ENCODE data around the gene C11orf54. TPM values are rescaled to one million over a fixed set of nuclear protein-coding genes. Genes with fewer than 3 reads are reported as not detected.
A peak's percentile ranks its signal among the peaks of the same experiment; 100 is the strongest.

C11orf54 gene
- total RNA-seq, 4 donors from 2014 or later: 33.3 to 71.0 (median 42.0) TPM

DNA sequence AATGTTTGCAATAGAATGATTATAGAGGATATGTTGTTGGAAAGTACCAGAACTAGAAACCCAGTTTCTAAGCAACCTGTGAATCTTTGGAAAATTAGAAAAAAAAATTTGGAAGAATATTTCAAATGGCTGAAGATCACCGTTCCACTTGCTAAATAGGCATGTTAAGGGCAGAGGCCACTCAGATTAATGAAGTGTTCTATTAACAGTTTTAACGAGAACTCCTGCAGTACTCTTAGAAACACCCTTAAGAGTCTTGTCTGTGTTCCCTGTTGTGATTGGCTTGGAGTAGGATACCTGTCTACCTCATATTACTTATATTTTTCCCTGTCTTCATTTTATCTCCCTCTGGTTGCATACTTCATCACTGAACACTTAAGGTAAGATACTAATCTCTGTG lies 4.6 kb downstream of the C11orf54 start:
- peaks cover 0 to 4% of the 10 kb centered on the region in 2 donors for H3K36me3 ChIP-seq

DNA sequence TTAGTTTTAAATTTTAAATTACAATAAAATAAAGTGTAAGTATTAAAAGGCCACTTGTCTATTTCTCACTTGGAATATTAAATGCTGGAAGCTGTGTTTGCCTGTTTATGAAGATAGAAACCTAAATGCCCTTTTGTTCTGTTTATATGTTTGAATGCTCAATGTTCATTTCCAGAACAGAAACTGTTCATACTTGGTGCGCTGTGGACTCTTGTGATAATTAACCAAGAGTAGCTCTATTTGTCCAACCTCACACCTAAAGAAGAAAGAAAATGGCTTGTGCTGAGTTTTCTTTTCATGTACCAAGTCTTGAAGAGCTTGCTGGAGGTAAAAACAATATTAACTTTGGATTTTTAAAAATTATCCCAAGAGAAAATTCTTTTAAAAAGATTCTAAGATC lies 5.7 kb downstream of the C11orf54 start:
- in situ Hi-C loops (cut with MboI; ENCODE audit: low sequenced_read_pairs in 4 of 4) (loop anchor here in 1 of 4 donors (25.0 kb wide), 1 partner anchor 740 kb away; the partner anchor contains the start of genes ANKRD49 and MRE11), intact Hi-C loops (cut with DNase I; ENCODE audit: low total_unique reads) (loop anchor here (10.0 kb wide), 1 partner anchor 222 kb away; no protein-coding TSS in a partner anchor)
- H3K27ac ChIP-seq: no peak overlapping the region
- no peak overlapping the region for H3K4me3 ChIP-seq
- no peak for ATAC-seq
- TF ChIP-seq, protein P1, sequence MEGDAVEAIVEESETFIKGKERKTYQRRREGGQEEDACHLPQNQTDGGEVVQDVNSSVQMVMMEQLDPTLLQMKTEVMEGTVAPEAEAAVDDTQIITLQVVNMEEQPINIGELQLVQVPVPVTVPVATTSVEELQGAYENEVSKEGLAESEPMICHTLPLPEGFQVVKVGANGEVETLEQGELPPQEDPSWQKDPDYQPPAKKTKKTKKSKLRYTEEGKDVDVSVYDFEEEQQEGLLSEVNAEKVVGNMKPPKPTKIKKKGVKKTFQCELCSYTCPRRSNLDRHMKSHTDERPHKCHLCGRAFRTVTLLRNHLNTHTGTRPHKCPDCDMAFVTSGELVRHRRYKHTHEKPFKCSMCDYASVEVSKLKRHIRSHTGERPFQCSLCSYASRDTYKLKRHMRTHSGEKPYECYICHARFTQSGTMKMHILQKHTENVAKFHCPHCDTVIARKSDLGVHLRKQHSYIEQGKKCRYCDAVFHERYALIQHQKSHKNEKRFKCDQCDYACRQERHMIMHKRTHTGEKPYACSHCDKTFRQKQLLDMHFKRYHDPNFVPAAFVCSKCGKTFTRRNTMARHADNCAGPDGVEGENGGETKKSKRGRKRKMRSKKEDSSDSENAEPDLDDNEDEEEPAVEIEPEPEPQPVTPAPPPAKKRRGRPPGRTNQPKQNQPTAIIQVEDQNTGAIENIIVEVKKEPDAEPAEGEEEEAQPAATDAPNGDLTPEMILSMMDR (IDR thresholded peaks at IDR 0.05 in 4 of 5, conservative IDR thresholded peaks at IDR 0.05 in 1 of 5): no peak
- no peak for TF ChIP-seq POLR2A (IDR thresholded peaks at IDR 0.05)
- H3K4me1 ChIP-seq: peaks cover 22 to 28% of the 10 kb centered on the region in 2 donors
- H3K36me3 ChIP-seq: peaks cover 0 to 4% of the 10 kb centered on the region in 2 donors
- H3K9me3 ChIP-seq: no peaks in the 10 kb centered on the region
- DNase-seq: no peak
- H3K27me3 ChIP-seq: no peaks in the 10 kb centered on the region

More for the DNA sequence above, 4.6 kb downstream of the C11orf54 start:
- Histone ChIP-seq H3K4me3 (no peak overlapping the region), H3K4me1 (peaks cover 22 to 28% of the 10 kb centered on the region in 2 donors), H3K27ac (peak overlapping the region in 3 of 4 donors; percentile 91 to 99 (median 95)), H3K9me3 (no peaks in the 10 kb centered on the region), H3K27me3 (no peaks in the 10 kb centered on the region)
- no peak for TF ChIP-seq POLR2A (IDR thresholded peaks at IDR 0.05)
- TF ChIP-seq, protein P1 (IDR thresholded peaks at IDR 0.05 in 4 of 5, conservative IDR thresholded peaks at IDR 0.05 in 1 of 5): no peak
- in situ Hi-C loops (cut with MboI; ENCODE audit: low sequenced_read_pairs in 4 of 4) (loop anchor here in 1 of 4 donors (25.0 kb wide), 1 partner anchor 741 kb away; the partner anchor contains the start of genes ANKRD49 and MRE11), intact Hi-C loops (cut with DNase I; ENCODE audit: low total_unique reads) (loop anchor here (10.0 kb wide), 1 partner anchor 221 kb away; no protein-coding TSS in a partner anchor)
- DNase-seq (no peak), ATAC-seq (no peak)

DNA sequence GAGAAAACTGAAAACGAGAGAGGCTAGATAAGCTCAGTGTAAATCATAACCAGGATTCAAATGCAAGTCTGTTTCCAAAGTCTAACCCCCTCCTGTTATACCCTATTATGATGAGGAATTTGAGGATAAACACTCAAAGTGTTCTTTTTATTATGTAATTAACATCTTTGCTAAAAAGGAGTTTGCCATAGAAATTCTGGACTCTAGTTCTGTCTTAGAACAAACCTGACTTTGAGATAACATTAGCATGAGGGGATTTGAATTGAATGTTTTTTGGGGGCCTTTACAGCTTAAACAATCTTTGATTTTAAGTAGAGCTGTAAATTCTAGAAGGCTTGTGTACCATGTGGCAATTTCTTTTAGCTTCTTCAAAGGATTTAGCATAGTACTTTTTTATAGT lies 9.5 kb downstream of the C11orf54 start:
- ATAC-seq (no peak), DNase-seq (no peak)
- in situ Hi-C loops (cut with MboI; ENCODE audit: low sequenced_read_pairs in 4 of 4): no loop called here
- no peak for TF ChIP-seq POLR2A (IDR thresholded peaks at IDR 0.05)
- TF ChIP-seq, protein P1 (IDR thresholded peaks at IDR 0.05 in 4 of 5, conservative IDR thresholded peaks at IDR 0.05 in 1 of 5): no peak
- Histone ChIP-seq H3K4me3 (no peak overlapping the region), H3K27ac (no peak overlapping the region), H3K4me1 (peaks cover 3 to 10% of the 10 kb centered on the region in 2 donors), H3K9me3 (no peaks in the 10 kb centered on the region), H3K36me3 (peaks cover 0 to 27% of the 10 kb centered on the region in 2 donors), H3K27me3 (no peaks in the 10 kb centered on the region)
- intact Hi-C loops (cut with DNase I; ENCODE audit: low total_unique reads): no loop called here

DNA sequence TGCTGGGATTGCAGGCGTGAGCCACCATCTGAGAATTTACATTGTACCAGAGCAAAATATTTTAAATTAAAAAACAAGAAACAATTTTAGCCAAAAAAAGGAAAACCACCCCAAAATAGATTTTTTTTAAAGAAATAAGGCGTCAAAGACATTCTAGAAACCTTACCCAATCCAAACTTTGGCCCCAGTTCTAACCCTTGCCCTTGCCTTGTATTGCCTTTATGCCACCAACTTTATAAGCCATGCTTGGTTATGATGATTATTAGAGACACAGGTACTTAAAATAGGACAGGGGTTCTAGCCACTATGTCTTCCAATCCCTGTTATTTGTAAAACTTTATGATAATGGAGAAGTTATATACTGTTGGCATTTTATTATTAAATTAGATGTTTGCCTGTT lies 11.8 kb downstream of the C11orf54 start:
- DNase-seq: no peak
- peaks cover 0 to 49% of the 10 kb centered on the region in 2 donors for H3K36me3 ChIP-seq
- in situ Hi-C loops (cut with MboI; ENCODE audit: low sequenced_read_pairs in 4 of 4): no loop called here
- no peaks in the 10 kb centered on the region for H3K27me3 ChIP-seq
- no peaks in the 10 kb centered on the region for H3K4me1 ChIP-seq
- H3K27ac ChIP-seq: no peak overlapping the region
- intact Hi-C loops (cut with DNase I; ENCODE audit: low total_unique reads): no loop called here
- no peak for ATAC-seq
- TF ChIP-seq, protein P1 (IDR thresholded peaks at IDR 0.05 in 4 of 5, conservative IDR thresholded peaks at IDR 0.05 in 1 of 5): no peak
- no peak for TF ChIP-seq POLR2A (IDR thresholded peaks at IDR 0.05)
- no peak overlapping the region for H3K4me3 ChIP-seq
- no peaks in the 10 kb centered on the region for H3K9me3 ChIP-seq

DNA sequence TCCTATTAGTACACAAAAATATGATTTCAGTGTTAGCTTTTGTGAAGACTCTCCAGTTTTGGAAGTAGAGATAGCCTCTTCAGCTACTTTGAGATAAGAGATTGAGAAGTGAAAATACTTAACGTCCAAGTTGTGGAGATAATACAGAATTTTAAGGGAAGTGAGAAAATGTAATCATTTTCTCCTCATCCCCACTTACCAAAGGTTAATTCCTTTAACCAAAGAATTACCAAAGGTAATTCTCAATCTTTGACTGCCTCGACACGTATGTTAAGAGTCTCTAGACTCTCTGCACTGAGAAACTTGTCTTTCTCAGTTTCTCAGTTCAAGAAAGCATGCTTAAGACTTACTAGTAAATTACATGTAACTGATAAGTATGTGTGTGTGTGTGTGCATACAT lies 15.3 kb downstream of the C11orf54 start:
- DNase-seq (no peak), ATAC-seq (no peak)
- Histone ChIP-seq H3K4me1 (no peaks in the 10 kb centered on the region), H3K27ac (no peak overlapping the region), H3K27me3 (no peaks in the 10 kb centered on the region), H3K9me3 (no peaks in the 10 kb centered on the region), H3K4me3 (no peak overlapping the region), H3K36me3 (peaks cover 3 to 84% of the 10 kb centered on the region in 2 donors)
- in situ Hi-C loops (cut with MboI; ENCODE audit: low sequenced_read_pairs in 4 of 4): no loop called here
- intact Hi-C loops (cut with DNase I; ENCODE audit: low total_unique reads): no loop called here
- TF ChIP-seq POLR2A (IDR thresholded peaks at IDR 0.05): no peak
- TF ChIP-seq, protein P1 (IDR thresholded peaks at IDR 0.05 in 4 of 5, conservative IDR thresholded peaks at IDR 0.05 in 1 of 5): no peak

All from gastrocnemius medialis (tissue), 4 donors.